Measurements from ENCODE around the gene WDR7. TPM values are rescaled to one million over a fixed set of nuclear protein-coding genes. Genes with fewer than 3 reads are reported as not detected.

WDR7 gene
- total and polyA plus RNA-seq, 2 of the 4 experiments (the other 2 are of a cell fraction): 3.7 to 23.3 TPM

DNA sequence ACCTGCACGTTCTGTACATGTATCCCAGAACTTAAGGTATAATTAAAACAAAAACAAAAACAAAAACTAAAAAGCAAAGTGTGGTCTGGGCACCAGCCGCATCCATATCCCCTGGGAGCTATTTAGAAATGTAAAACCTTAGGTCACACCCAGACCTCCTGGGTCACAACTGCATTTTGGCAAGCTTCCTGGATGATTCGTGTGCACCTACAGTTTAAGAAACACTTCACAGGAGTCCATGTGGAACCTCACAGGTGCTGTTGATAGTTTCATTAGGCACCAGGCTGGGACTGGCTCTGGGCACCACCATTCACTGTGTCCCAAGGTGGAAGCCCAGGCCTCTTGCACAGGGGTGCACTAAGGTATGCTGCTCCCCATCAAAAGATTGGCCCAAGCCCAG lies 392.1 kb downstream of the WDR7 start:
- ATAC-seq (ENCODE audit: low read depth) (no peak), DNase-seq (no peak)
- no peak overlapping the region for H2BK5ac ChIP-seq (ENCODE audit: low read depth, low read length, poor library complexity, severe bottlenecking)
- no peak overlapping the region for H2BK20ac ChIP-seq (ENCODE audit: low read depth, low read length)
- H2AK5ac ChIP-seq (ENCODE audit: low read depth, low read length): no peak overlapping the region
- H2BK15ac ChIP-seq (ENCODE audit: low read depth, low read length): no peak overlapping the region
- H3K9me3 ChIP-seq (ENCODE audit: control insufficient read depth, insufficient read depth, low read length): no peaks in the 10 kb centered on the region
- H2AK9ac ChIP-seq (replicated peaks; ENCODE audit: low read depth, low read length, poor library complexity): no peak overlapping the region
- H3K4me3 ChIP-seq (ENCODE audit: insufficient read depth, low read depth, low read length): no peak overlapping the region
- no peak for TF ChIP-seq CEBPB (IDR thresholded peaks at IDR 0.05; ENCODE audit: low read depth, low read length)
- no peak for TF ChIP-seq RAD21 (IDR thresholded peaks at IDR 0.05; ENCODE audit: low read length)
- TF ChIP-seq MAZ (IDR thresholded peaks at IDR 0.05; ENCODE audit: borderline replicate concordance, low read depth, low read length): no peak
- TF ChIP-seq SMC3 (IDR thresholded peaks at IDR 0.05; ENCODE audit: low read depth, low read length): no peak
- TF ChIP-seq, protein P1, sequence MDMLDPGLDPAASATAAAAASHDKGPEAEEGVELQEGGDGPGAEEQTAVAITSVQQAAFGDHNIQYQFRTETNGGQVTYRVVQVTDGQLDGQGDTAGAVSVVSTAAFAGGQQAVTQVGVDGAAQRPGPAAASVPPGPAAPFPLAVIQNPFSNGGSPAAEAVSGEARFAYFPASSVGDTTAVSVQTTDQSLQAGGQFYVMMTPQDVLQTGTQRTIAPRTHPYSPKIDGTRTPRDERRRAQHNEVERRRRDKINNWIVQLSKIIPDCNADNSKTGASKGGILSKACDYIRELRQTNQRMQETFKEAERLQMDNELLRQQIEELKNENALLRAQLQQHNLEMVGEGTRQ (IDR thresholded peaks at IDR 0.05; ENCODE audit: low read depth, low read length): no peak
- TF ChIP-seq BHLHE40 (IDR thresholded peaks at IDR 0.05; ENCODE audit: low read depth, low read length): no peak
- H4K8ac ChIP-seq (ENCODE audit: low read depth in 2 of 2, low read length in 2 of 2): no peak overlapping the region
- H3K27me3 ChIP-seq (ENCODE audit: control insufficient read depth, insufficient read depth, low read length): no peaks in the 10 kb centered on the region; the same call in 1 of the 2 replicates
- POLR2A ChIA-PET (ENCODE audit: unreplicated experiment): no interaction called here
- H3K27ac ChIP-seq (ENCODE audit: insufficient read depth, low read length): no peak overlapping the region
- dilution Hi-C loops (cut with HindIII; ENCODE audit: low sequenced_read_pairs, unreplicated experiment): no loop called here
- H3K36me3 ChIP-seq (ENCODE audit: control insufficient read depth, insufficient read depth, low read length): no peaks in the 10 kb centered on the region
- H3K9ac ChIP-seq (ENCODE audit: low read depth, low read length): no peak overlapping the region
- H3K9me1 ChIP-seq (ENCODE audit: insufficient read depth, low read length): no peaks in the 10 kb centered on the region
- H3K18ac ChIP-seq (ENCODE audit: low read depth, low read length): no peak overlapping the region
- H3K4me1 ChIP-seq (ENCODE audit: control insufficient read depth, insufficient read depth, low read length): no peaks in the 10 kb centered on the region
- no peak overlapping the region for H3K23ac ChIP-seq (ENCODE audit: low read depth, low read length)
- H3K4ac ChIP-seq (ENCODE audit: low read depth, low read length): no peak overlapping the region
- no TSS peak for BruUV-seq (replicated peaks)
- H2AFZ ChIP-seq (replicated peaks; ENCODE audit: low read length, poor library complexity): no peak overlapping the region
- H3K4me2 ChIP-seq (ENCODE audit: low read depth, low read length): no peak overlapping the region
- no peak overlapping the region for H4K91ac ChIP-seq (ENCODE audit: insufficient read depth, low read depth, low read length)
- CTCF ChIA-PET: no interaction called here
- H4K5ac ChIP-seq (ENCODE audit: low read depth, low read length): no peak overlapping the region
- no peak overlapping the region for H2BK120ac ChIP-seq (ENCODE audit: low read depth, low read length)
- intact Hi-C loops (cut with micrococcal nuclease): no loop called here
- H3K14ac ChIP-seq (replicated peaks; ENCODE audit: low read depth, low read length): no peak overlapping the region
- in situ Hi-C loops (cut with MboI; ENCODE audit: low sequenced_read_pairs): no loop called here
- H3K56ac ChIP-seq (ENCODE audit: extremely low read depth, insufficient read depth, low read length): no peak overlapping the region
- no peaks in the 10 kb centered on the region for H3K79me1 ChIP-seq (ENCODE audit: low read depth in 1 of 2, low read length in 2 of 2)
- no peaks in the 10 kb centered on the region for H4K20me1 ChIP-seq (ENCODE audit: insufficient read depth, low read length)
- WGBS, 2 experiments (ENCODE audit: extremely low coverage in 2 of 2, insufficient read length in 1 of 2): no CpG with 5 or more reads among the region's 3 CpGs
